ENCODE measurements around the gene MDFIC2.
"Not testable (repeated sequence)": the region's sequence is repeated elsewhere in the genome, so short reads cannot be mapped to it uniquely, and the experiment has no call there.

Gene MDFIC2

DNA sequence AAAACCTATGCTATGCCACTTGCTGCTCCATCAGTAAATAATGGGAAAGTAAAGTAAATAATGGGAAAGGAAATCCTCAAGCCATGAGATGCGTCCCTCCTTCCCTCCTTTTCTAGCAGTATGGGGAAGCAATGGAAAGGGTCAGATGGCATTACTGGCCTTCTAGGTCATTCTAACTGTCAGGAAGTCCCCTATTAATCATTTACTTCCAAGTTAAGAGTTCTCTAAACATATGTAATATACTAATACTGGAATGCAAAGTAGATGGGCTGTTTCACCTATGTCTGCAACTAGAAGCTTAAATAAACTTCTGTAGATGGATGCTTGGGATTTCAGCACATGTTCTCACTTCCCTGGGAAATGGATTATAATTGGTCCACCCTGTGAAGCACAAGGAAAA, 55.9 kb downstream of the MDFIC2 start:
- no peak for DNase-seq (ENCODE audit: low spot score)

DNA sequence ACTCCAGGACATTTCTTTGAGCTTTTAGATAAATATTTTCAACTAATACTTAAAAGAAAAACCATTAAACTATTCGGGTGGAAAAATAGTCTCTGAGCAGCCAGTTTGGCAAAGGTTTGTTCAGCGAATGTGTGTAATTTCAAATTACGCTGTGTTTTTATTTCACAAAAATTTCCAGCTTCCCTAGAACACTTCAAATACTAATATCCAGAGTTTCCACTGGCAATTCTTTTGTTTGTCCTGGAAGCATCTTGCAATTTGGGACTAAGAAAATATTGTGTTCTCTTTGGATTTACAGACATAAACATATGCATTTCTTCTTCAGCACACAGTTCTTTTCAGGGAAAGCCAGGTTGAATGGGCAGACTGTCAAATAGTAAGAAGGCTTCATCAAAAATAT, 61.9 kb downstream of the MDFIC2 start:
- DNase-seq (ENCODE audit: low spot score) = no peak

DNA sequence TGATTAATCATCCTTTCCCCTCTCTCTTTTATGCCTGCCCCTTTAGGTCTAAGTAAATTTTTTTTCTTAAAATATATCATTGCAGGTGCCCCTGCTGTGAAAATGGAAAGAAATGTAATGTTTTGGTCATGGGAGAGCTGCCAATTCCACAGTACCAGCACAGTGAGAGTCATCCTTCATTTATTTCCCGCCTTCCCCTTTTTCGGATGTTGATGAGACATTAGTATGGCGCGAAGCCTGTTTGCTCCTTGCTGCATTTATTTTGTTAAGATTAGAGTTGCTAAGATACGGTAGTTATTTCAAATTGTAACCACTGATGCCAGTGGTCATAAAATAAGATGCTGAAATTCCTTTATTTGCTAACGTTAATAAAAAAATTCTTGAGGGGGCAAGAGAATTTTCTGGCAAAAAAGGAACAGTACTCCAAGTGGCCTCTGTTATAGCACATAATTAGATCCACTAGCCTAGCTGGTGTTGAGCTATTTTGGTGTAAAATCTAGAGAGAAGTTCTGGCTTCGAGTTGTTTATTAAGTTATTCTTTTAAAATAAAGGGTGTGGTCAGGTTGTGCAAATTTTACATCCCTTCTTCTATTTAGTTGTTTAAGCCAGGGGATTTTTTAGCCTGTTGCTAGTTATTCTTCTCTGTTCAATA, 62.8 kb downstream of the MDFIC2 start:
- DNase-seq (ENCODE audit: low spot score) = no peak

DNA sequence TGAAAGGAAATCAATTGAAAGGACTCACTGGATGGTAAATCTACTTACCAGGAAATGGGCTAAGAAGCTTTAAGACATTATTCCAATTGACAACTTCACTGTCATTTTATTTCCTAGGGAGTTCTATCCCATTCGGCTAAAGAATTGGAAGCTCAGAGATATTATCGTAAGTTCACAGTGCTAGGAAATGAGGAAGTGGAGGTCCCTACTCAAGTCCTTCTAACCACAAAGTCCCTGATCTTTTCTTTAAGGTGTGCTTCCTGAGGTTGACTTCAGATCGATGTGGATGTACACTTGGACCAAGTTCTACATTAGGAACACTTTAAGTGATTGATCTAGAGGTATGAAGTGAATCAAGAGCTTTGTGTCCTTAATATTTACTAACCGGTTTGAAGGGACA, 63.6 kb downstream of the MDFIC2 start:
- DNase-seq (ENCODE audit: low spot score) = no peak

DNA sequence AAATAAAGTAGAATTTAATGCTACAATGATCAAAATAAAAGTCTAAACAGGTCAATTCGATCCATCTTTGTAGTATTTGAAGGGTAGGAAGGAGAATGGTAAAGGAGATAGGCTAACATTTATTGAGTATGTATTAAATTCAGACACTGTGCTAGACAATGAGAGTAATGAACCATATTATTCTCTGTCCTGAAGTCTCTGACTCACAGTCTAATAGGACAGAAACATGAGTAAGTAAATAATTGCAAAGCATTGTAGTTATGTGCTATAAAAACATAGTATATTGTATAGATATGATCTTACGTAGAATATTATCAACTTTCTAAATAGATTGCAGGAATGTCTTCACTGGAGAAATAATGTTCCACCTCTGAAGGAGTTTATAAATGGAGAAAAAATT, 64.5 kb downstream of the MDFIC2 start:
- DNase-seq (ENCODE audit: low spot score) = no peak

DNA sequence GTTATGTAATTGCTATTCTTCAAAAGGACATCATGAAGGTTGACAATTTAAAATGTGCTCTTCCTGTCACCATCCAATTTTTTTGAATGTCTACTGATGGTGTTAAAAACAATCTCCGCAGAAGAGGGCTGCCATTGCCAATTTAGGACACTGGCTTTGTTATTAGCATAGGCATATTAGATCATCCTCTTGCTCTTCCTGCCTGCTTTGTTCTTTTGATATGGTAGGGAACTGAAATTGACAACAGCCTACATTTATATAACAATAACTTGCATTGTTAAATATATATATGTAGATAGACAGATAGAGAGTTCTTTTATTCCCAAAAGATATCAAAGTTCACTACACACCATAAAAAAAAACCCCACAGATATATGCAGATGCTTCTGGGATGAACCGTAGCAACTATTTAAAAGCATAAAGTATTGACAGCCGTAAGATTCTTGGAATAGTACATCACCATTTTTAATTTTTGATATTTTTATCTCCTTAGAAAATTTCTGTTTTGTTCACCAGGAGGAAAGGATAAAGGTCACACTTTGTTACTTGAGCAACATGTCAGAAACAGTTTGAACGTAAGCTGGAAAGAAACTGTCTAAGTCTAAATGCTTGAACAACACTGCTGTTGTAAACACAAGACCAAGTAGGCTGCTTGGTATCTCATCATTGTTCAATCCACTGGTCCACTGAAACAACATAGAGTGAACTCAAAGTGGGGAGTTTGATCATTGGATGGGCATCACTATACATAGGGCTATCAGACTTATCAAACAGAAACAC, 66.5 kb downstream of the MDFIC2 start:
- DNase-seq (ENCODE audit: low spot score) = no peak

DNA sequence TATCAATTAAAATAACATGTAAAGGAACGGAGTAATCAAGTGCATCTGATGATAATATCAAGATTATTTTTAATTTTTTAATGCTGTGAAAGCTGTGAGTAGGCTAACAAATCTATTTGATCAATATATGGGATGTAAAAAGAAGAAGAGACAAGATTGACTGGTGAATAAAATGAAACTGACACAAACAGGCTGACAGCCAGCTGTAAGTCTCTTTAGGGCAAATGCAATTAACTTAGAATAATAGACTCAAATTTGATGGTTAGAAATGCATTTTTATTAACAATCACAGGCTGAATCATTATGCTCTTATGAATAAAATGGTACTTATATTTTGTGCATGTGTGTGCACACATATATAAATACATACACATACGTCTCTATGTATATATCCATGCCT, 68.0 kb downstream of the MDFIC2 start:
- no peak for DNase-seq (ENCODE audit: low spot score)

DNA sequence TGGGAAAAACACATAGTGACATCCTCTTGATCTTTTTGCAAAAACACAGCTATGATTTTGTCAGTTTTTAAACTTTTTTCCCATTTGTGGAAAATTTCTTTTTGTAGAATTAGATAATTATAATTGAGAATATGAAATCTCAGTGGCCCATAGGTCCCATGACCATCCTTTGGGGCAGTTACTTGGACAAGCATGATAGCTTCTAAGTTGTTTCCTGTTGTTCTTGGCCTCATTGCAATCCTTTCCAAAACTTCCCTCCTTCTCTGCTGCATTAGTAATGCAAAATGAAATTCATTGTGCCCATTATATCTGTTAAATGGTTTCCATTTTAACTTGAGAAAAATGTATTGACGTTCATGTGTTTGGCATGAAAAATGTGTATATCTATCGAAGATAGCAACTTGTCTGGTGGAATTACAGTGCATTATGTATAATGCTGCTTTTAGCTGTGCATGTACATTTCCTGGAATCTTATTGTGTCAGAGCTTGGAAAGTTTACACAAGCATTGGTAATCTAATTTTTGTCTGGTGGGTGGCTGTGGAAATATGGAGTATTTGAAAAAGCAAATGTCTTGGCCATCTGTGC, 70.0 kb downstream of the MDFIC2 start:
- DNase-seq (ENCODE audit: low spot score) = no peak

DNA sequence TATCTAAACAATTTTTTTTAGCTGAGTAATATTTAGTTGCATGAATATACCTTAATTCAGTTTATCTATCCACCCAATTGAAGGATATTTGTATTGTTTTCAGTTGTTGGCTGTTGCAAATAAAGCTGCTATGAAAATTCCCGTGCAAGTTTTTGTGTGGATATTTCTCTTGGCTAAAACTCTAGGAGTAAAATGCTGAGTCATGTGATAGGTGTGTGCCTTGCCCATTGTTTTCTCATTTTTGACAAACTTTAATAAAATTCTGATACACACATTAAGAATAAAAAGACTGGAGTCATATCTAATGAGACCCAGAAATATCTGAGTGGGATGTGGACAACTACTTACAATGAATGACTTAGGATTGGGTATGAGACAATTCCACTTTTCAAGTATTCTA, 78.6 kb downstream of the MDFIC2 start:
- no peak for DNase-seq (ENCODE audit: low spot score)

DNA sequence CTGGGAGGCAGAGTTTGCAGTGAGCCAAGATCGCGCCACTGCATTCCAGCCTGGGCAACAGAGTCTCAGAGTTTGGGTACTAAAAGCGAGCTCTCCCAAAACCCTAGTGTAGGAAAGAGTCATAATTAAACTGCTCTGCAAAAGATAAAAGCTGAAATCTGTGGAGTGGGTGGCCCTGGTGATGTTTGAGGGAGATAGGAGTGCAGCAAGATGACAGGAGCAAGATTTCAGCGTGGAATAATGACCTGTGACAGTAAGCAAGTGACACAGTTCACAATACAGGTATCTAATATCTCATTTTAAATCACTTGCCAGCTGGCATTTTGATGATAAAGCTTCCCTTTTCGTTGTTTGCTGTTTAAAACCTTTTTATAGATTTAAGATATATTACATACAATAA, 79.3 kb downstream of the MDFIC2 start:
- no peak for DNase-seq (ENCODE audit: low spot score)

DNA sequence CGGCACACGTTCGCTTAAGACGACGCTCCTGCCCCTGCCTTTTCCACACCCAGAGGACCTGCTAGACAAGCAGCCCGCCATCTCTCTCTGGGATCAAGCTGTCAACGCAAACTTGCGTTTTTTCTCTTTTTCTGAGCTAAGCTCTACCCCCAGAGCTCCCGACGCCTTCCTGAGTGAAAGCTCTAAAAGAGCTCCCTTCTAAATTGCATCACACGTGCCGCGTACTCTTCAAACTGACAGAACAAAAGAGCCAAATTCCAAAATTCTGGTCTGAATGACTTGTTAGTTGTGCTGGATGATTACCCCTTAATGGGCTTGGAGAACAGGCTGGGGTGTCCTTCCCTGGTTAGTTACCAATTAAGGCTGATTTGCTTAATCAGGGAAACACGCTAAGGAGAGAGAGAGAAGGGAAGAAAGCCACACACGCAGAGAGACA, 81.2 kb downstream of the MDFIC2 start:
- DNase-seq (ENCODE audit: low spot score) = no peak

DNA sequence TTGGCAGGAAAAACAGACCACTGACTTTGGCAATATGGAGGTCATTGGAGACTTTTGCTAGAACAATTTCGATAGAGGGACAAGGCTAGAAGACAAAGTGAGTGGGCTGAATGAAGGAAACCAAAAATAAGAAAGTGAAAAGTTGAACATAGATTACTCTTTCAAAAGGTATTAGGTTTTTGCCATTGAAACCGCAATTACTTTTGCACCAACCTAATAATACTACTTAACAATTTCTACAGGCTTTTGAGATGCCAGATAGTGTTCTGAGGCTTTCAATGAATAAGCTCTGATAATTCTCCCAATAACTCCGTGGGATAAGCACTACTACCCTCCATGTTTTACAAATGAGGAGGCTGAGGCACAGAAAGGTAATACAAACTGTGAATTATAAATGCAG, 85.0 kb downstream of the MDFIC2 start:
- no peak for DNase-seq (ENCODE audit: low spot score)

DNA sequence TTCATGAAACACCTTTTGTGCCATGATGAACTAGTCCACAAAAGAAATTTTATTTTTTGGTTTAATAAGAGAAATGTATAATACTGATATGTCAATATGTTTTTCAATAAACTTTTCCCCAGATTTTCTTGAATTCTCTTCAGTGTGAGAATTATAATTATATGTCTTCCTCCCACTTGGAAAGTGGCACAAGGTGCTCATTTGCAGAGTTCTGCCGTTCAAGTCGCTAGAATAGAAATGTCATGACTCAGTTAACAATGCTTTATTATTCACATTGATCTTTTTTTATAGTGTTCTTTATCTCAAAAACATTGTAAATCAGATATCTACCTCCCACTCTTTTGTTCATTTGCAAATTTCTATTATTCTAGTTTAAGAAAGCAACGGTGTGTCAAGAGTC, 87.3 kb downstream of the MDFIC2 start:
- no peak for DNase-seq (ENCODE audit: low spot score)

DNA sequence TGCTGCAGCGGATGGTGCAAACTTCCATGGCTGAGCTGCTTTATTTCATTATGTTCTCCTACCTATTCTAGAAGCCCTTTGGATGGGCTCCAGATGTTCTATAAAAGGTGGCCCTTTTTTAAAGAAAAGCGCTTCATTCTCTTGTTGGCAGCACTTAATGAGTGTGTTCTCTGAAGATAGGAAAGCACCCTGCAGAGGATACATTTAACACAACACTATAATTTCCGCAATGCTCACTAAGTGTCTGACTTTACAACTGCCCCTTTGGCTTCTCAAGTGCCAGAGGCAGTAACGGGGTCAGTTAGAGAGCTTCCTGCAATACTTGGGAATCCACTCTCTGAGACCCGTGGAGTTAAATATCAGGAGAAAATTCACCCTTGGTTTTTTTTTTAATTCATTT, 88.1 kb downstream of the MDFIC2 start:
- DNase-seq (ENCODE audit: low spot score) = no peak

DNA sequence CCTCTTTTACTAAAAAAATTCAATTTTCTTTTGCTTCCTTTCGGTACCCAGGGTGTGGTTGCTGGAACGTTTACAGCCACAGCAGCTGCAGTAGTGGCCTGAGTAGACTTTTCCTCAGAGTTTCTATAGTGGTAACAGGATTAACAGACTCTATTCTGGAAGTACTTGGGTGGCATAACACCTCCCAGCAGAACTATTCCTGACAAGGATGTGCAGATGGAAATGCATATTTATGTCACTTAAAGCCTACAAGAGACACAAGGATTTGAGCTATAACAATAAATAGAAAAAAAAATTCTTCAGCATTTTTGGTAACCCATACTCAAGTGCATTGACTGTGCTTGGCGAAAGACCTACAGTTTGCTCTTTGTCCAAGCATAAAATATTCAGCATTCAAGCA, 94.0 kb downstream of the MDFIC2 start:
- DNase-seq (ENCODE audit: low spot score) = no peak

DNA sequence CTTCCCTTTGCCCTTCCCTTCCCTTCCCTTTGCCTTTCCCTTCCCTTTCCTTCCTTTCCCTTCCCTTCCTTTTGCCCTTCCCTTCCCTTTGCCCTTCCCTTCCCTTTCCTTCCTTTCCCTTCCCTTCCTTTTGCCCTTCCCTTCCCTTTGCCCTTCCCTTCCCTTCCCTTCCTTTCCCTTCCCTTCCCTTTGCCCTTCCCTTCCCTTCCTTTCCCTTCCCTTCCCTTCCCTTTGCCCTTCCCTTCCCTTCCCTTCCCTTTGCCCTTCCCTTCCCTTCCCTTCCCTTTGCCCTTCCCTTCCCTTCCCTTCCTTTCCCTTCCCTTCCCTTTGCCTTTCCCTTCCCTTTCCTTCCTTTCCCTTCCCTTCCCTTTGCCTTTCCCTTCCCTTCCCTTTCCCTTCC, 101.2 kb downstream of the MDFIC2 start:
- DNase-seq (ENCODE audit: low spot score) = not testable (repeated sequence)

DNA sequence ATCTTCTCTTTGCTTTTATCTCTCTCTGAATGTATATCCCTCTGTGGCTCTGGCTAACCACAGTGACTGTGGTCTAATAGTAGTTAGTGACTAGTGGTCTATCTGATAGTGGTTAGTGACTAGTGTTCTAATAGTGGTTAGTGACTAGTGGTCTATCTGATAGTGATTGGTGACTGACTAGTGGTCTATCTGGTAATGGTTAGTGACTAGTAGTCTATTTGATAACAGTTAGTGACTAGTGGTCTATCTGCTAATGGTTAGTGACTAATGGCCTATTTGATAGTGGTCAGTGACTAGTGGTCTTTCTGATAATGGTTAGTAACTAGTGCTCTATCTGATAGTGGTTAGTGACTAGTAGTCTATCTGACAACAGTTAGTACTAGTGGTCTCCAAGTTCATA, 110.5 kb downstream of the MDFIC2 start:
- DNase-seq (ENCODE audit: low spot score) = no peak

DNA sequence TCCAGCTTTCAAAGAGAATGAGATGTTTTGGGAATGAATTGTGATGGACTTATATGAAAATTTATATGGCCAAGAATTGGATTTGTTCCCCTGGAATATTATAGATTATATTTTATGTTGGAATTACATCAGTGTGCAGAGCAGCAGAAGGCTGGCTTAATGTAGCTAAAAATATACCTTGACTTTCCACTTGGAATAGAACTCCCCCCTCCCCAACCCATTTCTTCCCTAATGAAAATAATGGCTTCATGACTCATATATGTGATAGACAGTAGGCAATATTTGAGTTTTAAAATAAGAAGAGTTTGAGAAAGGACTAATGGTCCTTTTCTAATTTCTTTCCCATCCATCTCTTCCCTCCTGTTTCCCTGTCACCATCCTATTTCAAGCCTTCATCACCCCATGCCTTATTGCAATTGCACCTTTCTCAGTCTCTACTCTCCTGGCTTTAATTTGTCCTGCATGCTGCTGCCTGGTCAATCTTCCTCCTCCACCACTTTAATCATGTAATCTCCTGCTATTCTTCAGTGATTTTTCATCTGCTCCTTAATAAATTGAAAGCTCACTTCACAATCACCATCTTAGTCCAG, 122.5 kb downstream of the MDFIC2 start:
- no peak for DNase-seq (ENCODE audit: low spot score)

DNA sequence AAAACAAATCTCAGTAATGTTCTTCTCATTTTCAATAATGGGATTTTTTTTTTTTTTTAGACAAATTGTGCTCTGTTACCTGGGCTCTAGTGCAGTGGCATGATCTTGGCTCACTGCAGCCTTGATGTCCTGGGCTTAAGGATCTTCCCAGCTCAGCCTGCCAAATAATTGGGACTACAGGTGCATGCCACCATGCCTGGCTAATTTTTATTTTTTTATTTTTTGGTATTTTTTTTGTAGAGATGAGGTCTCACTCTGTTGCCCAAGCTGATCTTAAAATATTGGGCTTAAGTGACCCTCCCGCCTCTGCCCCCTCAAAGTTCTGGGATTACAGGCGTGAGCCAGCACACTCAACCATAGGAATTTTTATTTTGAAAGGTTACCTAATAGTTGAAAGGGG, 126.2 kb downstream of the MDFIC2 start:
- DNase-seq (ENCODE audit: low spot score) = no peak

DNA sequence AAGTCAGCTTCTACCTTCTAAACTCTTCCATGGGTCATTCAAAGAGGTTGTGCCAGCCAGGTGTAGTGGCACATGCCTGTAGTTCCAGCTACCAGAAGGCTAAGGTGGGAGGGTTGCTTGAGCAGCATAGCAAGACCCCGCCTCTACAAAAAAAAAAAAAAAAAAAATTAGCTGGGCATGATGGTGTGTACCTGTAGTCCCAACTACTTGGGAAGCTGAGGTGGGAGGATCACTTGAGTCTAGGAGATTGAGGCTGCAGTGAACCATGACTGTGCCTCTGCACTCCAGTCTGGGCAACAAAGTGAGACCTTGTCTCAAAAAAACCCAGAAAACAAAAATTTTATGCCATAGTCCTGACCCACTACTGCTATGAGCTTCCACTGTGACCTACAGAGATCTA, 126.8 kb downstream of the MDFIC2 start:
- DNase-seq (ENCODE audit: low spot score) = no peak

DNA sequence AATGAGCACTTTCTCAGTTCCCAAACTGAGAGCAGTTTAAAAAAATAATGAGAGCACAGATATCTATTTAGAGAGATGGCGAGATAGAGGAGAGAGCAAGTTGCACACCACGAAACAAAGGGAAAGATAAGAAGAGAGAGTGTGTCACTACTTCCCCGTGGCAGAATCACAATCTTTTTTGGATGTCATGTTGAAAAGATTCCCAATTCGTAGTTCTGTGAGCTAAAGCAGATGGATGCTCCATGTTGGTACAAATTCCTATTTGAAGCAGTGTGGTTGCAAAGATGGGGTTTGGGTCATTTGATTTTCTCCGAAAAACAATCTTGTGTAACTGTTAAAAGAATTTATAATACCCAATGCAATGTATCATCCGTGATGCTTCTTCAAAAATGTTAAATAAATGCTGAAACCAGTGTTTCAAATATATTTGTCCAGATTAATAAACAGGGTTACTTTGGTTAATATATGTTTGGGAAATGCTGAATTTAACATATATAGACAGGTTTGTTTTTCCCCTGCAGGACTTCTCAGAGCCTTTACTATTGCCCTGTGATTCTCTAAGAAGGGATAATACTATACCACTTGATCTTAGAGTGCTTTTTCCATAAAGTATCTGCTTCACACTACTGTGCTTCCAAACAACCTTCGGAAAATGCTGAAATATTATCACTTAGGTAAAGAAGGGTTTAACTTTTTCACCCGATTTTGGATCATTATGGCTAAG, 128.5 kb downstream of the MDFIC2 start:
- no peak for DNase-seq (ENCODE audit: low spot score)

DNA sequence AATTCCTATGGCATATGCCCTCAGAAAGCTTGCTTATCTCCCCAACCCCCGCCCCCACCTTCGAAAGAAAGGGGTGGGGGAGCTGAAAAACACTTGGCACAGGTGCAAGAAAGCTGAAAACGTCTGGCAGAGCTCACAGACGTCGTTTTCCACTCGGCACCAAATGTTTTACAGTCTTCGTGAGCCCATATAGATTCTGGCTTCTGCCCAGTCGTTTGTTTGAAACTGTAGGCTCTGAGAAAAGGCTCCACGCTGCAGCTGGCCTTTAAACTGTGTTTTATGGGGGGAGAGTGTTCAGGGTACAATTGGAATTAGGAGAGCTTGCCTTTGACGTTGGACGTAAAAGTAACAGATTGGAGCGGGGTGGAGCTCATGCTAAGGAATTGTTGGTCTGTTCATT, 130.3 kb downstream of the MDFIC2 start:
- DNase-seq (ENCODE audit: low spot score) = no peak

DNA sequence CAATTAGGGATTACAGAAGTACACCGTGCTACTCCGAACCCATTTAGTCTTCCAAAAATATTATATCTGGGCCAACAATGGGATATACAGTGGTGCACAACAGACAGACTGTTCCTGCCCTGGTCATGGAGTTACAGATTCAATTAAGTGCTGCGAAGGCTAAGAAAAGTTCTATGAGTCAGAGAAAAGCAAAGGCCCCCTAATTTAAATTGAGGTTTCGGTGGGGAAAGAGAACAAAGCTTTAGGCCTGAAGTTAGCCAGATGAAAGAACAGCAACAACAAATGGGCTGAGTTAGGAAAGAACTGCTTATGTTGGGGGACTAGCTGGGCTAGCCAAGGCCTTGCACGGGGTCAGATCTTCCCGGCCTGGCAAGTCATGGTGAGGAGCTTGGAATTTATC, 131.8 kb downstream of the MDFIC2 start:
- no peak for DNase-seq (ENCODE audit: low spot score)

Measured in activated CD4-positive, alpha-beta T cell treated with anti-CD3 and anti-CD28 coated beads, Interleukin-2, Interleukin-4, amounts not matched to agents 100 ng/mL and 50 ng/mL, durations not matched to agents 16 hours and 8 hours (primary cell).